K562 (cell line): ENCODE data around the gene PALLD. TPM values are rescaled to one million over a fixed set of nuclear protein-coding genes. Genes with fewer than 3 reads are reported as not detected.

ENCODE experiments used
- ATAC-seq: fragments of 200-7000 bp; cut with Tn5 transposase; 3 replicates; pipeline ENCODE4 v1.9.1; 2020; ENCODE audit warnings: moderate library complexity
- BruUV-seq: library from RNA; stranded (reverse); fragments of 400-500 nt; replicated peaks from 2 replicates; lab custom pipeline; 2021; lab: Mats Ljungman, UMichigan
- CTCF ChIA-PET: fragments of 300-600 bp; formaldehyde crosslinking; extraction: SDS; loops from one replicate; lab custom pipeline; 2021; ENCODE audit warnings: low intra/inter-chr PET ratio; lab: Yijun Ruan, JAX
- POLR2A ChIA-PET: fragments of 300-600, 350-650 bp; sonication (Branson Sonifier 250); formaldehyde crosslinking; extraction: SDS; loops from one replicate; lab custom pipeline; 2021; ENCODE audit warnings: antibody characterized with exemption, inconsistent platforms; lab: Yijun Ruan, JAX
- DNase-seq, 4 experiments: peaks; one replicate each; pipeline versions ENCODE4 v3.0.0 to v3.0.0-alpha.2; 2011 to 2018; ENCODE audit warnings: low spot score in 3 of 4, mixed read lengths in 3 of 4; ENCODE audit errors: extremely low read depth in 1 of 4
- FAIRE-seq: peaks from 2 replicates; lab custom pipeline; 2011; peaks lifted over from hg19 to GRCh38; lab: Jason Lieb, UNC
- H2AFZ ChIP-seq: 2 replicates; pipeline ENCODE4 v1.6.0; 2011; ENCODE audit warnings: low read depth, low read length, control low read depth, inconsistent platforms
- H3K27ac ChIP-seq: fragments of 200-600 bp; 3 replicates; pipeline ENCODE4 v1.8.0; 2011; ENCODE audit warnings: low read depth, mild to moderate bottlenecking, control low read depth, inconsistent platforms, low read length, moderate library complexity, mixed read lengths; ENCODE audit errors: extremely low read depth
- H3K27me3 ChIP-seq, 2 experiments: fragments of 300-600 bp in 1 of 2; 2 replicates in 1 of 2; 3 replicates in 1 of 2; pipeline versions ENCODE4 v1.6.0 to v1.8.0; 2011; ENCODE audit warnings: inconsistent platforms in 2 of 2, low read length in 2 of 2, mild to moderate bottlenecking in 1 of 2, mixed read lengths in 1 of 2, moderate library complexity in 1 of 2; ENCODE audit not compliant: control insufficient read depth in 2 of 2, insufficient read depth in 2 of 2
- H3K36me3 ChIP-seq: fragments of 300-600 bp; 3 replicates; pipeline ENCODE4 v1.8.0; 2011; ENCODE audit warnings: mild to moderate bottlenecking, low read length, inconsistent platforms; ENCODE audit not compliant: control insufficient read depth, insufficient read depth
- H3K4me1 ChIP-seq, 2 experiments: fragments of 200-600 bp in 1 of 2; replicated peaks in 1 of 2; 2 replicates in 1 of 2; 3 replicates in 1 of 2; pipeline versions ENCODE4 v1.5.1 to v1.8.0; 2011; ENCODE audit warnings: inconsistent platforms in 2 of 2, low read length in 2 of 2, mild to moderate bottlenecking in 1 of 2, mixed read lengths in 1 of 2, moderate library complexity in 1 of 2; ENCODE audit not compliant: control insufficient read depth in 2 of 2, insufficient read depth in 2 of 2
- H3K4me2 ChIP-seq: 2 replicates; pipeline ENCODE4 v1.6.1; 2011; ENCODE audit warnings: low read length, control low read depth, inconsistent platforms, mixed read lengths; ENCODE audit not compliant: insufficient read depth
- H3K4me3 ChIP-seq: fragments of 200-600 bp; sonication (generic), shearing (Covaris generic); 2 replicates; pipeline ENCODE4 v1.5.1; 2016; ENCODE audit warnings: control low read depth, inconsistent platforms
- H3K79me2 ChIP-seq: fragments of 200-600 bp; 3 replicates; pipeline ENCODE4 v1.8.0; 2011; ENCODE audit warnings: low read length, inconsistent platforms; ENCODE audit not compliant: control insufficient read depth, insufficient read depth
- H3K9ac ChIP-seq, 2 experiments: 2 replicates each; pipeline versions ENCODE4 v1.6.0 to v1.6.1; 2011; ENCODE audit warnings: low read depth in 2 of 2, low read length in 2 of 2, control low read depth in 1 of 2, inconsistent platforms in 1 of 2, mild to moderate bottlenecking in 1 of 2, mixed read lengths in 1 of 2; ENCODE audit not compliant: insufficient read depth in 1 of 2
- H3K9me1 ChIP-seq: one replicate; pipeline ENCODE4 v1.6.0; 2011; ENCODE audit warnings: inconsistent platforms, mild to moderate bottlenecking, low read length, moderate library complexity; ENCODE audit not compliant: control insufficient read depth, insufficient read depth
- H3K9me3 ChIP-seq: replicated peaks from 2 replicates; pipeline ENCODE4 v1.5.1; 2011; ENCODE audit warnings: low read depth, low read length, inconsistent platforms; ENCODE audit not compliant: control insufficient read depth, insufficient read depth
- H4K20me1 ChIP-seq: replicated peaks from 2 replicates; pipeline ENCODE4 v1.6.1; 2011; ENCODE audit warnings: low read length, inconsistent platforms, mixed read lengths; ENCODE audit not compliant: control insufficient read depth, insufficient read depth
- DNMT1 ChIP-seq: fragments of 450-650 bp; IDR thresholded peaks from 2 replicates; pipeline ENCODE4 v1.6.1; 2016; ENCODE audit warnings: antibody characterized with exemption, mild to moderate bottlenecking
- FOSL1 ChIP-seq: fragments of 200-800 bp; sonication (Bioruptor generic); conservative IDR thresholded peaks from 2 replicates; pipeline ENCODE4 v1.6.1; 2016; ENCODE audit warnings: missing genetic modification characterization, missing compliant biosample characterization
- HMBOX1 ChIP-seq: sonication (generic); IDR thresholded peaks from 2 replicates; pipeline ENCODE4 v1.6.1; 2016
- MLLT1 ChIP-seq, 2 experiments: fragments of 450-650 bp; IDR thresholded peaks; 2 replicates each; pipeline ENCODE4 v1.6.1; 2016
- NR4A1 ChIP-seq, 2 experiments: fragments of 250-450 bp in 1 of 2; fragments of 450-650 bp in 1 of 2; sonication (Bioruptor Pico) in 1 of 2; IDR thresholded peaks; 2 replicates each; pipeline versions ENCODE4 v1.4.0 to v1.6.1; 2016 to 2020; ENCODE audit warnings: mild to moderate bottlenecking in 2 of 2, missing compliant biosample characterization in 1 of 2, missing genetic modification characterization in 1 of 2, moderate library complexity in 1 of 2
- POLR2H ChIP-seq: IDR thresholded peaks from 2 replicates; pipeline ENCODE4 v1.6.1; 2016; ENCODE audit warnings: missing genetic modification characterization, low read depth, mild to moderate bottlenecking, control low read depth, missing compliant biosample characterization, moderate library complexity
- POU5F1 ChIP-seq: fragments of 150-350 bp; IDR thresholded peaks from 2 replicates; pipeline ENCODE4 v1.6.1; 2014; ENCODE audit warnings: borderline replicate concordance, low read length, low read depth, mild to moderate bottlenecking; ENCODE audit not compliant: partially characterized antibody
- PPARD ChIP-seq: fragments of 250-450 bp; sonication (Bioruptor Pico); IDR thresholded peaks from 2 replicates; pipeline ENCODE4 v1.8.0; 2022; ENCODE audit warnings: inconsistent platforms, mild to moderate bottlenecking, moderate library complexity
- TAF1 ChIP-seq: IDR thresholded peaks from 2 replicates; pipeline ENCODE4 v1.6.1; 2011; ENCODE audit warnings: mild to moderate bottlenecking, low read length, moderate library complexity; ENCODE audit not compliant: insufficient read depth, control insufficient read depth, severe bottlenecking; ENCODE audit errors: extremely low read depth
- ZNF324 ChIP-seq: fragments of 250-450 bp; sonication (Bioruptor Pico); IDR thresholded peaks from 2 replicates; pipeline ENCODE4 v1.4.0; 2020; ENCODE audit warnings: mild to moderate bottlenecking
- WGBS: fragments of 100-300 bp; shearing (Covaris generic); methylation state at CpG from one replicate; pipeline ENCODE4 v1.1.6; 2016; ENCODE audit warnings: low coverage, mixed read lengths; ENCODE audit not compliant: insufficient coverage; ENCODE audit errors: missing lambda C conversion rate; 5-methylcytosine and 5-hydroxymethylcytosine counted together
- in situ Hi-C: fragments of 300-500 bp; cut with MboI; formaldehyde crosslinking; loops from 4 replicates; pipeline ENCODE4 v1.15.0; 2018; ENCODE audit warnings: inconsistent platforms, mixed read lengths
- intact Hi-C: fragments of 100-400 bp; cut with micrococcal nuclease; formaldehyde crosslinking; loops from 2 replicates; pipeline ENCODE4 v1.14.2; 2022
- polyA plus RNA-seq, 8 experiments: library from polyadenylated mRNA; depleted of rRNA in 4 of 8; stranded (reverse) in 5 of 8; unstranded in 3 of 8; fragments of >200 nt; fragmentation: Nextera tagmentation in 2 of 8; fragmentation: Illumina TruSeq in 1 of 8; extraction: Ambion mirVana in 2 of 8; extraction: Trizol in 1 of 8; gene quantifications; 2 replicates each; pipeline versions ENCODE4 v1.2.1 to v1.2.3, GENCODE V29; 2011 to 2014; ENCODE audit warnings: inconsistent platforms in 1 of 8, missing spikeins in 1 of 8
- total RNA-seq, 7 experiments: library from RNA; depleted of rRNA in 6 of 7; stranded (reverse); fragments of >200 nt in 6 of 7; fragmentation: Illumina TruSeq in 2 of 7; extraction: Trizol in 2 of 7; gene quantifications; 2 replicates each; pipeline versions ENCODE4 v1.2.1 to v1.2.3, GENCODE V29; 2011 to 2021; ENCODE audit warnings: low replicate concordance in 1 of 7

Gene PALLD
- total and polyA plus RNA-seq, 9 of the 15 experiments (the other 6 are each of a cell fraction or from before 2014, with no cell fraction given), result 0.01 to 0.35 (median 0.06) TPM; not detected in 3

GRCh38 chr4:168776382-168776781 lies 279.5 kb downstream of the PALLD start (continued):
- TF ChIP-seq FOSL1 (no peak), PPARD (no peak), TAF1 (no peak), POU5F1 (no peak), HMBOX1 (no peak)

GRCh38 chr4:168777277-168777965 lies 280.6 kb downstream of the PALLD start:
- in situ Hi-C loops, result no loop called here
- H3K4me2 ChIP-seq, result no peak overlapping the region
- DNase-seq, result no peak
- no peak for TF ChIP-seq ZNF324 (CRISPR knock-in tag)
- TF ChIP-seq NR4A1 (CRISPR knock-in tag; IDR thresholded peaks at IDR 0.05), result no peak
- TF ChIP-seq NR4A1 (tag; IDR thresholded peaks at IDR 0.05), result no peak
- no peak for TF ChIP-seq DNMT1
- TF ChIP-seq MLLT1 (IDR thresholded peaks at IDR 0.05), result no peak
- TF ChIP-seq POLR2H (tag), result no peak
- TF ChIP-seq, all 486 proteins: peak for 0
- POLR2A ChIA-PET, result no interaction called here
- Histone ChIP-seq H3K27me3 (no peaks in the 10 kb centered on the region), H3K9ac (no peak overlapping the region), H3K27ac (no peak overlapping the region), H3K9me3 (no peaks in the 10 kb centered on the region), H3K4me1 (no peaks in the 10 kb centered on the region), H3K36me3 (no peaks in the 10 kb centered on the region), H3K4me3 (no peak overlapping the region), H3K9me1 (no peaks in the 10 kb centered on the region), H2AFZ (no peak overlapping the region), H4K20me1 (no peaks in the 10 kb centered on the region), H3K79me2 (no peaks in the 10 kb centered on the region)
- intact Hi-C loops, result no loop called here
- no peak for ATAC-seq
- FAIRE-seq, result no peak
- BruUV-seq, result no TSS peak
- WGBS, result 0% methylated on average over 4 of the region's 4 CpGs
- CTCF ChIA-PET, result no interaction called here
